ENCODE results near the gene NCEH1.

Gene NCEH1

DNA sequence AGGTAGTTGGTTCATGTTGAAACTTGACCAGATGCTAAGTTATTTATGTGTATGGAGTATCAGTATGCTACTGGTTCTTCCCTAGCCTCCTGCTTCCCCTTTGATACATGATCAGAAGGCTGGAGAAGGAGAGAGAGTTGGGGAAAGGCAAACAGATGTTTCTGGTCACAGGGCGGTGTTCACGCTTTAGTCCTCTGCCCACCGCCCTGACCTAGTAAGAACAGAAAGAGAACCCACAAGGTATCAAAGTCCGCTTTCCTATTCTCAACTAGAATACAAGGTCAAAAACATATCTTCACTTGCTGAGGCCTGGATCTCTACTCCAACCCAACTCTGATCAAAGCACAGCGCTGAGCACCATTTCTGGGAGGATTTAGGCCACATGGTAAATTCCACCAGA lies 55.5 kb downstream of the NCEH1 start:
- DNase-seq (ENCODE audit: low spot score), result no peak
- in situ Hi-C loops (cut with MboI; ENCODE audit: low pct_unique_long_range_greater_than_20kb, low sequenced_read_pairs, unreplicated experiment), result no loop called here
- TF ChIP-seq, protein P1, sequence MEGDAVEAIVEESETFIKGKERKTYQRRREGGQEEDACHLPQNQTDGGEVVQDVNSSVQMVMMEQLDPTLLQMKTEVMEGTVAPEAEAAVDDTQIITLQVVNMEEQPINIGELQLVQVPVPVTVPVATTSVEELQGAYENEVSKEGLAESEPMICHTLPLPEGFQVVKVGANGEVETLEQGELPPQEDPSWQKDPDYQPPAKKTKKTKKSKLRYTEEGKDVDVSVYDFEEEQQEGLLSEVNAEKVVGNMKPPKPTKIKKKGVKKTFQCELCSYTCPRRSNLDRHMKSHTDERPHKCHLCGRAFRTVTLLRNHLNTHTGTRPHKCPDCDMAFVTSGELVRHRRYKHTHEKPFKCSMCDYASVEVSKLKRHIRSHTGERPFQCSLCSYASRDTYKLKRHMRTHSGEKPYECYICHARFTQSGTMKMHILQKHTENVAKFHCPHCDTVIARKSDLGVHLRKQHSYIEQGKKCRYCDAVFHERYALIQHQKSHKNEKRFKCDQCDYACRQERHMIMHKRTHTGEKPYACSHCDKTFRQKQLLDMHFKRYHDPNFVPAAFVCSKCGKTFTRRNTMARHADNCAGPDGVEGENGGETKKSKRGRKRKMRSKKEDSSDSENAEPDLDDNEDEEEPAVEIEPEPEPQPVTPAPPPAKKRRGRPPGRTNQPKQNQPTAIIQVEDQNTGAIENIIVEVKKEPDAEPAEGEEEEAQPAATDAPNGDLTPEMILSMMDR (IDR thresholded peaks at IDR 0.05; ENCODE audit: extremely low read depth, insufficient read depth, missing control alignments), result no peak

DNA sequence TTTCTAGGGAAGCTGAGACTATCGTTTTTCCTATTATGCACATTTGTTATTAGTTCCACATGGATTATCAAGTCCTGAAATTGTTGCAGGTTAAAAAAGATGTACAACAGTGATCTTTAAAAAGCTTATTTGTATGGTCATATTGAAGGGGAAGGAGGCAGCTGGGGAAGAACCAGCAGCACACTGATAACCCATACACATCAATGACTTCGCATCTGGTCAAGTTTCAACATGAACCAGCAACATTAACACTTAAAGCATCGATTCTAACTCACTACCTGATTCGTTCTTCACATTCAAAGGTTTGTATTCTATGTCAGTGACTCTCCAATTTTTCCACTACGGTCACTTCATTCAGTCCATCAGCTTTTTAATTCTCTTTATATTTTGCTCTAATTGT lies 56.4 kb downstream of the NCEH1 start:
- DNase-seq (ENCODE audit: low spot score), result no peak
- TF ChIP-seq, protein P1 (IDR thresholded peaks at IDR 0.05; ENCODE audit: extremely low read depth, insufficient read depth, missing control alignments), result no peak
- in situ Hi-C loops (cut with MboI; ENCODE audit: low pct_unique_long_range_greater_than_20kb, low sequenced_read_pairs, unreplicated experiment), result no loop called here

DNA sequence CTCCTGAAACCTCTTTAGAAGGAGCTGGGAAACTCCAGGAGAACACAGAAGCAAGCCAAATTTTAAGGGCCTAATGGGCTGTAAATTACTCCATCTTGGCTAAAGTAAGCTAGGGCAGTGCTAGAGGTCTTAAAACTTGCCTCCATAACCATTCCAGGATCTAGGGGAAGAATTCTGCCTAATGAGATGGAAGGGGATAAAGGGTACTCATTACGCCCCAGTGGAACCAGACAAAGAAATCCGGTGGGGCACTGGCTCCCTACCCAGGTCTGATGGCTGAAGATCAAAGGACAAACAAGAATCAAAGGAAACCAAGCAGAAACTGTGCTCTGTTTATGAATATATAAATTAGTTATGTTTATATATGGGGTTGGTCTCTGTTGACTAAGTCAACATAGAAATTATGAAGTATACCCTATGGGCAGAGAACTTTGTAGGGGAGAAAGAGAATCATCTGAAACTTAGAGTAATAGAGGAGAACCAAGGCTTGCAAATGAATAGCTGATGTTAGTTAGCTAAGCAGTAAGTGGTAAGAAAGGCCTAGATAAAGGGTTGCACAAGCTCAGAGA lies 57.8 kb downstream of the NCEH1 start:
- in situ Hi-C loops (cut with MboI; ENCODE audit: low pct_unique_long_range_greater_than_20kb, low sequenced_read_pairs, unreplicated experiment), result no loop called here
- DNase-seq (ENCODE audit: low spot score), result no peak
- TF ChIP-seq, protein P1 (IDR thresholded peaks at IDR 0.05; ENCODE audit: extremely low read depth, insufficient read depth, missing control alignments), result no peak

DNA sequence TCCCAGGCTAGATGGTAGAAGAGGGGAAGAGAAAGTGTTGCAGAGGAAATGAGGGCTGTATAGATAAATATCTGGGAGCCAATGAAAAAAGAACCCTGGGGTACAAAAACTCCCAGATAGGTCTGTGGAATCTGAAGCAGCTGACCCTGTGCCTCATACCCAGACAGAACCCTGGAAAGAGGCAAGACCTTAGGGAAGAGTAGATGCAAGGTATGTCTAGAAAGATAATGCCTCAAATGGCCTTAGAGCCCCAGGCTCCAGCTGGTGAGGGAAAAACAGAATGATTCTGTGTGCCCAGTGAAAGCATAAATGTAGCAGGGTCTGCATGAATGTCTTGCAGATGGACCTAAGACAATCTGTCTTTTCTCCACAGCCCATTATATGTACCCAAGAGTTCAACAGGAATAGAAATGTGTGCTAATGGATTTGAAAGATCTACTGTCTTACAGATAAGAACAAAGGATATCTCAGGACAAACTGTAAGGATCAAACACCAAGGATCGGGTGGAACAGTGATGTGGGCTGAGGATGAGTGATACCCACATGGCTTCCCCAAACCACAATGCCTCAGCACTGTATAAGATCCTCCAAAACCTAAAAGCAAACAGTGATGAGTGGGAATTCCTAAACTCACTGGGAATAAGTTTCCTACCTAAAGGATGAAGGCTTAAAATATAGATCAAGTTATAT lies 58.8 kb downstream of the NCEH1 start:
- in situ Hi-C loops (cut with MboI; ENCODE audit: low pct_unique_long_range_greater_than_20kb, low sequenced_read_pairs, unreplicated experiment), result no loop called here
- TF ChIP-seq, protein P1 (IDR thresholded peaks at IDR 0.05; ENCODE audit: extremely low read depth, insufficient read depth, missing control alignments), result no peak
- no peak for DNase-seq (ENCODE audit: low spot score)

DNA sequence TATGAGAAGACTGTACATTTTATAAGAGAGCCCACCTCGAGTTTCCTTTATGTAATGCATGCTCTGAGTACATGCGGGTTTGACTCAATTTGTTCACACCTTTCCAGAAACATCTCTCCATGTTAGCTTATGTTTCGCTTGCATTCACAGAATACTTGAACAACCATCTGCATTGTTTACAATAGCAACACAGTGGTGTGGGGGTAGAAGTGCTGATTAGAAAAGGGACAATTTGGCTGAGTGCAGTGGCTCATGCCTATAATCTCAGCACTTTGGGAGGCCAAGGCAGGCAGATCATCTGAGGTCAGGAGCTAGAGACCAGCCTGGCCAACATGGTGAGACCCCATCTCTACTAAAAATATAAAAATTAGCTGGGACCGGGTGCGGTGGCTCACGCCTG lies 60.9 kb downstream of the NCEH1 start:
- TF ChIP-seq, protein P1 (IDR thresholded peaks at IDR 0.05; ENCODE audit: extremely low read depth, insufficient read depth, missing control alignments), result no peak
- DNase-seq (ENCODE audit: low spot score), result no peak
- in situ Hi-C loops (cut with MboI; ENCODE audit: low pct_unique_long_range_greater_than_20kb, low sequenced_read_pairs, unreplicated experiment), result no loop called here

DNA sequence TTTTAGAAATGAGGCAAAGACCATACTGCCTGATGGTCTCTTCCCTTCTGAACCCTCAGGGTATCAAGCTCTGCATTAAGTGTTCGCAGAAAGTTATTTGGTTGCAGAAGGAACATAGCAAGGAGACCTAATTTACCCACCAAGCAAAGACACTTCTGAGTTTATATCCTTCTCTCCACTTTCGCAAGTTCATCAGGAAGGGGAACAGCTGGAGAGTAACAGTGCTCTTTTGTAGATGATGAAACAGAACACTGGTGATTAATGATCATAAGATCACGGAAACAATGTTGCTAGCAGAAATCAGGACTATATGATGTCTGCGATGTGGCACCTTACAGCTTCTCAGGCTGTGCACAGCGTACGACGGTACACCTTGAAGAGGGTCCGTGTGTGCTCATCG lies 62.1 kb downstream of the NCEH1 start:
- DNase-seq (ENCODE audit: low spot score), result no peak
- in situ Hi-C loops (cut with MboI; ENCODE audit: low pct_unique_long_range_greater_than_20kb, low sequenced_read_pairs, unreplicated experiment), result no loop called here
- TF ChIP-seq, protein P1 (IDR thresholded peaks at IDR 0.05; ENCODE audit: extremely low read depth, insufficient read depth, missing control alignments), result no peak

Measured in GM13977 (cell line).